ENCODE results near the gene SH3BP2.

- TF ChIP-seq, protein P1, sequence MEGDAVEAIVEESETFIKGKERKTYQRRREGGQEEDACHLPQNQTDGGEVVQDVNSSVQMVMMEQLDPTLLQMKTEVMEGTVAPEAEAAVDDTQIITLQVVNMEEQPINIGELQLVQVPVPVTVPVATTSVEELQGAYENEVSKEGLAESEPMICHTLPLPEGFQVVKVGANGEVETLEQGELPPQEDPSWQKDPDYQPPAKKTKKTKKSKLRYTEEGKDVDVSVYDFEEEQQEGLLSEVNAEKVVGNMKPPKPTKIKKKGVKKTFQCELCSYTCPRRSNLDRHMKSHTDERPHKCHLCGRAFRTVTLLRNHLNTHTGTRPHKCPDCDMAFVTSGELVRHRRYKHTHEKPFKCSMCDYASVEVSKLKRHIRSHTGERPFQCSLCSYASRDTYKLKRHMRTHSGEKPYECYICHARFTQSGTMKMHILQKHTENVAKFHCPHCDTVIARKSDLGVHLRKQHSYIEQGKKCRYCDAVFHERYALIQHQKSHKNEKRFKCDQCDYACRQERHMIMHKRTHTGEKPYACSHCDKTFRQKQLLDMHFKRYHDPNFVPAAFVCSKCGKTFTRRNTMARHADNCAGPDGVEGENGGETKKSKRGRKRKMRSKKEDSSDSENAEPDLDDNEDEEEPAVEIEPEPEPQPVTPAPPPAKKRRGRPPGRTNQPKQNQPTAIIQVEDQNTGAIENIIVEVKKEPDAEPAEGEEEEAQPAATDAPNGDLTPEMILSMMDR (IDR thresholded peaks at IDR 0.05; ENCODE audit: low read depth, low read length, poor library complexity, severe bottlenecking), result no peak
- no peak for TF ChIP-seq EZH2phosphoT487 (IDR thresholded peaks at IDR 0.05; ENCODE audit: borderline replicate concordance, low read length)
These were observed 37.1 kb downstream of the SH3BP2 start for GRCh38 chr4:2829933-2830451.

All from DOHH2 (cell line).